GM19467 (cell line): ENCODE measurements around the gene SLC29A3.

Experiments used
- ATAC-seq: cut with Tn5 transposase; IDR thresholded peaks from one replicate; pipeline ENCODE4 v1.9.1; 2021; ENCODE audit warnings: mild to moderate bottlenecking, moderate library complexity; ENCODE audit not compliant: unreplicated experiment

The SLC29A3 gene

GRCh38 chr10:71390461-71390835 is 71.4 kb downstream of the SLC29A3 start:
- ATAC-seq: no peak

DNA sequence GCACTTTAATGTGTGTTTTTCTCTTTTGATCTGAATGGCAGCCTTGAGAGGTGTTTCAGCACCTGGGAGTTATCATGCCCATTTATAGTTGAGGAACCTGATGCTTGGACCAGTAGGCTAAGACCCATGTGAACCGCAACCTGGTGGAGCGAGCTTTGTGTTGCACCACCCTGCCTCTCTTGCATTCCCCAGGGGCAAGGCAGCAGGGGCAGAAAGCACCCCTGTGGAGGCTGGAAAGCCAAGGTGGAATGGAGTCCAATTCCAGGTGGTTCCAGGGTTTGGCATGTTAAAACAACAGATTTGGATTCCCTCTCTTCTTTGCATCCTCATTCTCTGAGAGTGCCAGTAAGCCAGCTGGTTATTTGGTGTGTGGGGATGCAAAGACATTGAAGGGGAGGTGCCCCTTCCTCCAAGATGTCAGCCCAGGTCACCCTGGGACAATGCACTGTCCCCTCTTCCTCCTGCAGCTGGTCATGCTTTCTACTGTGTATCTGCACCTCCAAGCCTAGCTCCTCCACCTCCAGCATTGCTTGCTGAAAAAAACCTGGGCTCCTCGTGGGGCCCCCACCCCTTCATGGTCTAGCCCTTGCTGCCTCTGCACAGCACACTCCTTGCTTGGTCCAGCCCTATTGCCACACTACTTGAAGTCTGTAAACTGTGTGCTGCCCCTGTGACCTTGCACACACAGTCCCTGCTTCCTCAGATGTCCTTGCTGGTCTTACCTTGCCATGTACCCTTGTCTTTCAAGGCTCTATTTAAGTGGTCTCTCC is 72.0 kb downstream of the SLC29A3 start:
- no peak for ATAC-seq

DNA sequence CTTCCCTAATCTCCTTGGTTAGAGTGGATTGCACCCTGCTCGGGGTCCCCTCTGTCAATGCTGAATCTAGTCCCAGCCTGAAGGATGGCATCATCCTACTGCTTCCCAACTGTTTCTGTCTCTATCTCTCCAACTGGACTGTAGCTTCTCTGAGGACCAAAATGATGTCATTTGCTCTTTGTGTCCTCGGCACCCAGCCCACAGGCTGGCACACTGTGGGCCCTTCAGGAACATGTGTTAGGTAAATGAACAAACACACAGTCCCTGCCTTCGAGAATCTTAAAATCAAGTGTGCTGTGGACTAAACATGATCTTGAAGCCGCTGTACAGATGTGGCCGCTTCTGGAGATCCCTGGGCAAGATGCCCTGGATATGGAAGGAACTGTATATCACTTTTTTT is 72.6 kb downstream of the SLC29A3 start:
- no peak for ATAC-seq

GRCh38 chr10:71392292-71392691 is 73.2 kb downstream of the SLC29A3 start:
- ATAC-seq: no peak

- no peak for ATAC-seq
These were observed 74.0 kb downstream of the SLC29A3 start for GRCh38 chr10:71392791-71393781.

DNA sequence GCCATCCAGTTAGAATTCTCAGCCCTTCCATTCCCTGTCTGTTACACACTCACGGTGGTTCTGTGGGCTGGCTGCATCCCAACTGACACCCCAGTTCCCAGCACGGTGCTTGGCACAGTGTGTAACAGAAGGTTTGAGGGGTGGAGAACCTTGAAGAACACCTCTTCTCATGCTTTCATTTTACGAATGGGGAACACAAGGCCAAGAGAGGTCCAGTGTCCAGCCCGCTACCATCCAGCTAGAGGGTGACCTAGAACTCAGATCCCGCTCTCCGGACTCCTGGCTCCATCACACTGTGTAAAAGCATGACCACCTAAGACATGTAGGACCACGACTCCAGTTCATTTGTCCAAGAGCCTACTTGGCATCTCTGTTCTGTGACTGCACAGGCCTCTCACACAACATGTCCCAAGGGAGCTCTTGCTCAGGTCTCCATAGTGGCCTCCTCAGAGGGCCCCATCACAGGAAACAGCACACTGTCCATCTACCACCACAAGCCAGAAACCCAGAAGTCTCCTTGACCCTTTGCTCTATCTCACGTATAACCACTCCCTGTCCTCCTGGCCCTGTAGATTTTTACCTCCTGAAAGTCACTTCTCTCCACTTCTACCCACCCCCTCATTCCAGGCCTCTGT is 74.9 kb downstream of the SLC29A3 start:
- no peak for ATAC-seq

DNA sequence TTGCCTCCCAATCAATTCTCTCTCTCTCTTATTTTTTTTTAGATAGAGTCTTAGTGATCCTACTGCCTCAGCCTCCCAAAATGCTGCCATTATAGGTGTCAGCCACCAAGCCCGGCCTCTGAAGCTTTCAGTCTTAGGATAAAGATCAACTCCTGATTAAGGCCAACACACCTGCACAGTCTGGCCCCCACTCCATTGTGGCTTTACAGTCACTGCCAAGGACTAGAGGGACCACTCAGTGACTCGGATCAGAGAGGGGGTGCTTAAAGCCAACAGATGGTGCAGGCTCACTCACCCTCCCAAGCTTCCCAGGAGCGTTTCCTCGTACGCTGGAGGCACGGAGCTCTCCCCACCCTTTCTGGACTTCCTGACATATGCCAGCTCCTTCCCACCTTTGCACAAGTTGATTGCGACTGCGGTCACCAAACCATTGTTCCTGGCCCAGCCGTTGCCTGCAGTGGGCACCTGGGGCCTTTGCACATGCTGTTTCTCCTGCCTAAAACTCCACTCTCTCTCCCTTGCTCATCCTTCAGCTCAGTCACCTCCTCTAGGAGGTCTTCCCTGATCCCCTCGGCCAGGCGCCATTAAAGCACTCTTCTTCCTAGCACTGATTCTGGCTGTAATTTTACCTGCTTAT is 76.0 kb downstream of the SLC29A3 start:
- no peak for ATAC-seq

- no peak for ATAC-seq
These were observed 76.6 kb downstream of the SLC29A3 start for GRCh38 chr10:71395621-71396020.

DNA sequence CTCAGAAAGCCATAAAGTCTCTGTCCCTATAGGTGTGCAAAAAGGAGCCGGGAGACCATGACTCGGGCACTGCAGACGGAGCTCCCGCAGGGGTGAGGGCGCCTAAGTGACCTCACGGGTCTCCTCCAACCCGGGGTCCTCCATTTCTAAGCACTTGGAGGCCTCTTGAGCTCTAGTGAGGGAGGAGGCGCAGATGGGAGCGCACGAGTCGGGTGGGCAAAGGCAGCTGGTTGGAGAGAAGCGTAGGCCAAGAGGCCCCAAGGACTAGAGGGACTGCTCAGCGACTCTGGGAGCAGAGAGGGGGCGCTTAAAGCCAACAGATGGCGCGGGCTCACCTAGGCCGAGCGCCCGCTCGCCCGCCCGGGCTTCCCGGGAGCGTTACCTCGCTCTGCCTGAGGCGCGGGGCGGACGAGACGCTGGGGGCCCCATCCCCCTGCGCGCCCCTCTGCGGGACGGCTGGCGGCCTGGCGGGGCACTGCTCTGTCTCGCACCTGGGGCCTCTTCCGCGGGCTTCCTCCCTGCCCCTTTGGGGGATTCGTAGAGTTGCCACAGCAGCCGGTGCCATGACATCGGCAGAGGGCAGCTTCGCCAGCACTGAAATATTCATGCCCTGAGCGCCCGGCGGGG is 77.1 kb downstream of the SLC29A3 start:
- no peak for ATAC-seq

DNA sequence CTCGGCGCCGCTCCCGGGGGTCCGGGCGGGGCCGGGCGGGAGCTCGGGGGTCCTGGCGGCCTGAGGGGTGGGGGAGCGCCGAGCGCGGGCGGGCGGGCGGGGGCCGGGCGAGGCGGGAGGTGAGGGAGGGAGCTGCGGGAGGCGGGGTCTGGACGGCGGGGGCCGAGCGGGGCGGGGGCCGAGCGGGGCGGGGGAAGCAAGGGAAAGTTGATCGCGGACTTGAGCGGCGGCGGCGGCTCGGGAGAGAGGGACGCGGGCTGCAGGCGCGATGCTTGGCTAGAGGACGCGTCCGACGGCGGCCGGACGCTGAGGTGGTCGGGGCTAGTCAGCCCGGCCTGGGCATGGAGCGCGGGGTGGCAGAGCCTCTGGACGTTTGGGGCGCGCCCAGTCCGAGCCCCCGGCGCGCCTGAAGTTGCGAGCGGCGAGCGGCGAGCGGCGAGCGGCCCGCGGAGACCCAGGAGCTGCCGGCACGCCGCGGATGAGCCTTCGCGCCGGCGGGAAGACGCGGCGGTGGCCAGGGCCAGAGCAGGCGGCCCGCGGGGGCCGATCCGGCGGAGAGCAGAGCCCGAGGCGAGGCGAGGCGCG is 77.7 kb downstream of the SLC29A3 start, which contains the start of gene CDH23:
CDH23 (plus strand) TSS at position 210 of the 585 bp plus-strand sequence. CDS start 42,912 bp downstream, outside the sequence.
- ATAC-seq: no peak

GRCh38 chr10:71397296-71398212 is 78.5 kb downstream of the SLC29A3 start:
- no peak for ATAC-seq

GRCh38 chr10:71398976-71399375 is 79.9 kb downstream of the SLC29A3 start:
- no peak for ATAC-seq

- no peak for ATAC-seq
These were observed 80.9 kb downstream of the SLC29A3 start for GRCh38 chr10:71399946-71400345.

GRCh38 chr10:71401056-71401455 is 82.0 kb downstream of the SLC29A3 start:
- no peak for ATAC-seq

- no peak for ATAC-seq
These were observed 82.9 kb downstream of the SLC29A3 start for GRCh38 chr10:71402005-71402404.

GRCh38 chr10:71404503-71405295 is 85.6 kb downstream of the SLC29A3 start:
- ATAC-seq: no peak

DNA sequence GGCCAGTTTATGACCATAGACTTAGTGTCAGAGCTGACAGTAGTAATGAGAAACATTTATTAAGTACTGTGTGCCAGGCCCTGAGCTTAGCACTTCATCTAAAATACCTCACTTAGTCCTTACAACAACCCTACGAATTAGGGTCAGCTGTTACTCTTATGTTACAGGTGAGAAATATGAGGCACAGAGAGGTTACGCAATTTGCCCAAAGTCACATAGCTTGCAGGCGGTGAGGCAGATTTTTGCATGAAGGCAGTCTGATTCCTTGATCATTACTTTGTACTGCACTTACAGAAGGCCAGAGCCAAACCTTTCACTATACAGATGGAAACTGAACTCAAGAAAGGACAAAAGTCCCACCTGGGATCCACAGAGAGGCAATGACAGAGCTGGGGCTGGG is 87.8 kb downstream of the SLC29A3 start:
- no peak for ATAC-seq
